ENCODE data around the gene EPN3. TPM values are rescaled to one million over a fixed set of nuclear protein-coding genes. Genes with fewer than 3 reads are reported as not detected.

Gene EPN3
- polyA plus RNA-seq, 1 donor (not counting 4 experiments of a cell fraction or from before 2014, with no cell fraction given): 66.7 TPM

GRCh38 chr17:50585891-50586290, 53.4 kb downstream of the EPN3 start:
- Histone ChIP-seq H4K20me1 (ENCODE audit: control insufficient read depth, extremely low read depth, insufficient read depth, low read length) (no peaks in the 10 kb centered on the region), H3K9me3 (ENCODE audit: control insufficient read depth, low read depth, low read length) (no peaks in the 10 kb centered on the region), H3K4me1 (ENCODE audit: control insufficient read depth, extremely low read depth, insufficient read depth, low read length) (peaks cover 4% of the 10 kb centered on the region), H3K4me2 (ENCODE audit: control insufficient read depth, extremely low read depth, insufficient read depth, low read depth, low read length) (no peak overlapping the region), H3K27me3 (ENCODE audit: control insufficient read depth, extremely low read depth, insufficient read depth, low read length) (peaks cover 20% of the 10 kb centered on the region), H3K36me3 (ENCODE audit: control insufficient read depth in 2 of 2, extremely low read depth in 1 of 2, insufficient read depth in 2 of 2, low read length in 2 of 2) (no peaks in the 10 kb centered on the region), H3K9me1 (ENCODE audit: control insufficient read depth, extremely low read depth, insufficient read depth, low read length) (no peaks in the 10 kb centered on the region), H2AFZ (ENCODE audit: control insufficient read depth, low read length) (no peak overlapping the region), H3K79me2 (ENCODE audit: control insufficient read depth, insufficient read depth, low read length) (no peaks in the 10 kb centered on the region), H3K4me3 (ENCODE audit: control insufficient read depth in 2 of 3, extremely low read depth in 1 of 3, insufficient read depth in 2 of 3, low read depth in 1 of 3, low read length in 3 of 3) (no peak overlapping the region), H3K27ac (ENCODE audit: control insufficient read depth, insufficient read depth, low read length) (no peak overlapping the region), H3K9ac (ENCODE audit: control insufficient read depth, extremely low read depth, insufficient read depth, low read length) (no peak overlapping the region)
- FAIRE-seq (no peak), DNase-seq (ENCODE audit: low read depth, low spot score) (no peak)
- dilution Hi-C loops (cut with MboI; ENCODE audit: extremely low pct_ligation_motif_present, low sequenced_read_pairs): no loop called here
- TF ChIP-seq CTCF (optimal IDR thresholded peaks at IDR 0.05 in 1 of 3, IDR thresholded peaks at IDR 0.05 in 1 of 3, conservative IDR thresholded peaks at IDR 0.05 in 1 of 3; ENCODE audit: extremely low read depth in 1 of 3, insufficient read depth in 2 of 3, low read length in 3 of 3): no peak
- no peak for TF ChIP-seq EZH2 (IDR thresholded peaks at IDR 0.05; ENCODE audit: low read length)

- FAIRE-seq: no peak
These were observed 54.1 kb downstream of the EPN3 start for GRCh38 chr17:50586421-50587247.

More at GRCh38 chr17:50586421-50587247, 54.1 kb downstream of the EPN3 start:
- TF ChIP-seq CTCF (optimal IDR thresholded peaks at IDR 0.05 in 1 of 3, IDR thresholded peaks at IDR 0.05 in 1 of 3, conservative IDR thresholded peaks at IDR 0.05 in 1 of 3; ENCODE audit: extremely low read depth in 1 of 3, insufficient read depth in 2 of 3, low read length in 3 of 3) (no peak), EZH2 (IDR thresholded peaks at IDR 0.05; ENCODE audit: low read length) (no peak)
- Histone ChIP-seq H3K9ac (ENCODE audit: control insufficient read depth, extremely low read depth, insufficient read depth, low read length) (no peak overlapping the region), H3K4me1 (ENCODE audit: control insufficient read depth, extremely low read depth, insufficient read depth, low read length) (peaks cover 4% of the 10 kb centered on the region), H3K79me2 (ENCODE audit: control insufficient read depth, insufficient read depth, low read length) (no peaks in the 10 kb centered on the region), H3K4me2 (ENCODE audit: control insufficient read depth, extremely low read depth, insufficient read depth, low read depth, low read length) (no peak overlapping the region), H3K27ac (ENCODE audit: control insufficient read depth, insufficient read depth, low read length) (no peak overlapping the region), H4K20me1 (ENCODE audit: control insufficient read depth, extremely low read depth, insufficient read depth, low read length) (no peaks in the 10 kb centered on the region), H2AFZ (ENCODE audit: control insufficient read depth, low read length) (no peak overlapping the region), H3K9me3 (ENCODE audit: control insufficient read depth, low read depth, low read length) (no peaks in the 10 kb centered on the region), H3K9me1 (ENCODE audit: control insufficient read depth, extremely low read depth, insufficient read depth, low read length) (no peaks in the 10 kb centered on the region), H3K36me3 (ENCODE audit: control insufficient read depth in 2 of 2, extremely low read depth in 1 of 2, insufficient read depth in 2 of 2, low read length in 2 of 2) (no peaks in the 10 kb centered on the region), H3K27me3 (ENCODE audit: control insufficient read depth, extremely low read depth, insufficient read depth, low read length) (peaks cover 13% of the 10 kb centered on the region), H3K4me3 (ENCODE audit: control insufficient read depth in 2 of 3, extremely low read depth in 1 of 3, insufficient read depth in 2 of 3, low read depth in 1 of 3, low read length in 3 of 3) (no peak overlapping the region)
- dilution Hi-C loops (cut with MboI; ENCODE audit: extremely low pct_ligation_motif_present, low sequenced_read_pairs): no loop called here
- DNase-seq (ENCODE audit: low read depth, low spot score): no peak

All from keratinocyte (primary cell).